GM13976 (cell line): ENCODE results near the gene SLC10A3.
A peak's percentile ranks its signal among the peaks of the same experiment; 100 is the strongest.

Experiments
- DNase-seq: peaks from one replicate; pipeline ENCODE4 v3.0.0; 2012; ENCODE audit warnings: low spot score
- CTCF ChIP-seq: IDR thresholded peaks from 2 replicates; pipeline ENCODE4 v1.5.1; 2012; ENCODE audit warnings: borderline replicate concordance, mild to moderate bottlenecking; ENCODE audit not compliant: insufficient read depth; ENCODE audit errors: extremely low read depth, missing control alignments, control extremely low read depth
- in situ Hi-C: fragments of 300-500 bp; cut with MboI; formaldehyde crosslinking; loops from one replicate; pipeline ENCODE4 v1.12.0; 2022; ENCODE audit warnings: low sequenced_read_pairs, mixed read lengths, inconsistent platforms; ENCODE audit not compliant: unreplicated experiment

SLC10A3 gene

GRCh38 chrX:154488336-154489075, 1.9 kb downstream of the SLC10A3 start:
- TF ChIP-seq CTCF: no peak
- in situ Hi-C loops: no loop called here
- DNase-seq: no peak

DNA sequence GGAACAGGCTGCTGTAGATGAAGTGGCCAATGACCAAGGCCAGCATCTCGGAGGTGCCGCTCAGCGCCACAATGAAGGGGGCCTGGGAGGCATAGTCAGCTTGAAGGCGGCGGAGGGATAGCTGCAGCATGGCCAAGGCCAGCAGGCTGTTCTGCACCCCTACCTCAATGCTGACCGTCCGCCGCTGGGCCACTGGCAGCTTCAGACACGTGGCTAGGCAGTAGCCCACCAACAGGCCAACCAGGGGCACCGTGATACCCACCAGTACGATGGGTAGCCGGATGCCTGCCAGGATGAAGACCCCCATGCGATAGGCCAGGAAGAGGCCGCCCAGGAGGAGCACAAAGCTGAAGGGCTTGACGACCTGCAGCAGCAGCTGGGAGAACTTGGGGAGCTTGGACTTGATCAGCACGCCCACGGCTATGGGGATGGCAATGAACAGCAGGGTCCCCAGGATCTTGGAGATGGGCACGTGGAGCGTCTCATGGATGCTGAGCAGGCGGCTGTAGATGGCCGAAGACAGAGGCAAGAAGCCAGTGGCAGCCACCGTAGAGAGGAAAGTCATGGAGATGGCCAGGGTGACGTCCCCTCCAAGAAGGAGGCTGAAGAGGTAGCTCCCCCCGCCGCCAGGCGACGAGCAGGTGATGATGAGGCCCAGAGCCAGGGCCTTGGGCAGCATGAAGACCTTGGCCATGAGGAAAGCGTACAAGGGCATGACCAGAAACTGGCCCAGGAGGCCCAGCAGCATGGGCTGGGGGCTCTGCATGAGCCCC, 2.7 kb downstream of the SLC10A3 start:
- no peak for TF ChIP-seq CTCF
- in situ Hi-C loops: no loop called here
- DNase-seq: no peak

- peak; percentile 77 for DNase-seq
- in situ Hi-C loops: no loop called here
- TF ChIP-seq CTCF: no peak
Observed at GRCh38 chrX:154486396-154487207, 3.8 kb downstream of the SLC10A3 start, which contains the start of gene UBL4A. TSS of gene UBL4A (minus strand) at chrX:154486615. CDS start at chrX:154486584, 31 bp downstream.

GRCh38 chrX:154486052-154486395, 4.4 kb downstream of the SLC10A3 start:
- DNase-seq: no peak
- TF ChIP-seq CTCF: no peak
- in situ Hi-C loops: no loop called here

DNA sequence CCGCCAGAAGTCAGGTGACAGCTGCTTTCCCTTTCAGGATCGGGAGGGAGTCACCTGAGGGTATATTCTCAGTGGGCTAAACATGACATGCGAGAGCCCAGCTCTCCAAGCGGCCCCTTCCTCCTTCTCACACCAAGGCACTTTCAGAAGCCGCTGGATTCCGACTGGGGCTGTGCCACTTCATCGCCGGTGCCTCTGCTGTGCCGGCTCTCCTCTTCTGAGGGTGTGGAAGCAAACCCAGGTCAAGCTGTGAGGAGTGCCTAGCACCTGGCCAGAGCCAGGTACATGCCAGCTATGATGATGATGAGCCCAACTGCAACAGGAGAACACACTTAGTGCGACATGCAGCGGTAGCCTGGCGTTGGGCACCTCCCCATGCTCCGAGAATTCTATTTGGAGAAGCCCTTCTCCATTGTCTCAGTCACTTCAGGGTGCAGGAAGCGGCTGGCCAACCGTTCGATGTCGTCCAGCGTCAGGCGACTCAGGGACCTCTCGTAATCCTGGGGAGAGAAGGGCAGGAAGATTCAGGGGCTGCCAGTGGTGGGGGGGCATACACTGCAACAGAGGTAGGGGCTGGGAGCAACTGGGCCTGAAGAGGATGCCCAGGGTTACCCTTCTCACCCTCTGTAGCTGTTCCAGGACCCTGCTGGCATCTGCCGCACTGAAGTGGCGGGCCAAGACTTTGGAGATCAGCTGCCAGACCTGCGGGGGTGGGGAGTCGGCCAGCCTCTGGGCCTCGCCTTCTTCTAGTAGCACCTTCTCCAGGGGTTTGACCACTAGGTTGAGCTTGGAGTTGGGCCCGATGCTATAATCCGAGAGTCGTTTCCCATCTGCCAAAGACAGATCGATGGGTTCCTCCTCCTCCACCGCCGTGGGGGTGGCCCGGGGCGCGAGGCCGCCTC, 5.0 kb downstream of the SLC10A3 start:
- in situ Hi-C loops: no loop called here
- no peak for DNase-seq

More for the DNA sequence above, 5.0 kb downstream of the SLC10A3 start:
- no peak for TF ChIP-seq CTCF
